Measurements from ENCODE around the gene AUTS2. TPM values are rescaled to one million over a fixed set of nuclear protein-coding genes. Genes with fewer than 3 reads are reported as not detected.
"Not testable (repeated sequence)": the region's sequence is repeated elsewhere in the genome, so short reads cannot be mapped to it uniquely, and the experiment has no call there.

Gene AUTS2
- polyA plus RNA-seq, 3 donors = 3.1 to 8.3 (median 7.9) TPM

GRCh38 chr7:70263471-70264255 lies 665.4 kb downstream of the AUTS2 start:
- WGBS, 3 donors = 83 to 87% (median 86%) methylated on average over 7 of the region's 7 CpGs

DNA sequence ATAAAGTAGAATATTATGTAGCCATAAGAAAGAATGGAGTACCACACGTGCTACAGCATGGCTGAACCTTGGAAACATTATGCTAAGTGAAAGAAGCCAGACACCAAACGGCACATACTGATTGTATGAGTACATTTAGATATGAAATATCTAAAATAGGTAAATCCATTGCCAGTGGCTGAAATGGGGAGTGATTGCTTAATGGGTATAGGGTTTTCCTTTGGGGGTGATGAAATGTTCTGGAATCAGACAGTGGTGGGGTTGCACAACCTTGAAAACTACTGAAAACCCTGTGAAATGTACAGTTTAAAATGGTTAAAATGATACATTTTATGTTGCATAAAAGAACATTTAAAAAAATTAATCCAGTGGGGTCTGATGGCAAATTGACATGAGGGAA lies 667.9 kb downstream of the AUTS2 start:
- WGBS, 3 donors = 69 to 80% (median 72%) methylated on average over 2 of the region's 2 CpGs
- no peak overlapping the region for H3K27ac ChIP-seq (ENCODE audit: low read depth, low read length)

More at GRCh38 chr7:70263471-70264255, 665.4 kb downstream of the AUTS2 start:
- H3K27ac ChIP-seq (ENCODE audit: low read depth, low read length) = no peak overlapping the region

- no peak overlapping the region for H3K27ac ChIP-seq (ENCODE audit: low read depth, low read length)
- 61 to 80% (median 77%) methylated on average over 5 of the region's 5 CpGs for WGBS, 3 donors
Observed at GRCh38 chr7:70267381-70268120, 669.3 kb downstream of the AUTS2 start.

DNA sequence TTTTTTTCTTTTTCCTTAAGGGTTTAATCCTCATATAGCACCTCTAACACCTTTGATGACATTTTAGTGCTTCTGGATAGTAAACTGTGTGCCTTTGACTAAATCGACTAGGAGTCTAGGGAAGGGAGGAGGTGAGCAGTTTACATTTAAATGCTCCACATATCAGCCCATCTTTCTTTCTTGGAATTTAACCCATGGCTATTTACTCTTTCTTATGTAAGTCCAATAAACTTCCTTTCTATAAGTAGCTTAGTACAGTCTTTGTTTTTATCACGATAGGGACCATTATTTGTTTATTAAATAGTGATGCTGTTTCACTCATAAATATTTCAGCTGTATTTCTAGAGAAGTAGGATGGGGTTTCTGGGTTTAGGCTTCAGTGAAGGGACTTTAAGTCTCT lies 669.9 kb downstream of the AUTS2 start:
- WGBS, 3 donors = 55 to 84% (median 66%) methylated on average over 2 of the region's 2 CpGs
- no peak overlapping the region for H3K27ac ChIP-seq (ENCODE audit: low read depth, low read length)

GRCh38 chr7:70270149-70270548 lies 671.9 kb downstream of the AUTS2 start:
- 90 to 94% (median 94%) methylated on average over 1 of the region's 1 CpG for WGBS, 3 donors
- no peak overlapping the region for H3K27ac ChIP-seq (ENCODE audit: low read depth, low read length)

GRCh38 chr7:70271617-70272081 lies 673.4 kb downstream of the AUTS2 start:
- 79 to 88% (median 84%) methylated on average over 8 of the region's 8 CpGs for WGBS, 3 donors
- H3K27ac ChIP-seq (ENCODE audit: low read depth, low read length) = no peak overlapping the region

DNA sequence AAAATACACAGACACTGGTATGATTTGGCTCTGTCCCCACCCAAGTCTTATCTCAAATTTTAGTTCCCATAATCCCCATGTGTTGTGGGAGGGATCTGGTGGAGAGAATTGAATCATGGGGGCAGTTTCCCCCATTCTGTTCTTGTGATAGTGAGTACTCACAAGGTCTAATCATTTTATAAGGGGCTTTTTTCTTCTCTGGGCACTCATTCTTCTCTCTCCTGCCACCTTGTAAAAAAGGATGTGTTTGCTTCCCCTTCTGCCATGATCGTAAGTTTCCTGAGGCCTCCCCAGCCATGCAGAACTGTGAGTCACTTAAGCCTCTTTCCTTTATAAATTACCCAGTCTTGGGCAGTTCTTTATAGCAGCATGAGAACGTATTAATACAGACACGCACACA lies 677.3 kb downstream of the AUTS2 start:
- H3K27ac ChIP-seq (ENCODE audit: low read depth, low read length) = not testable (repeated sequence)
- 84 to 90% (median 85%) methylated on average over 3 of the region's 3 CpGs for WGBS, 3 donors

- 95 to 98% (median 97%) methylated on average over 1 of the region's 1 CpG for WGBS, 3 donors
- H3K27ac ChIP-seq (ENCODE audit: low read depth, low read length) = no peak overlapping the region
Observed at GRCh38 chr7:70285187-70285586, 686.9 kb downstream of the AUTS2 start.

DNA sequence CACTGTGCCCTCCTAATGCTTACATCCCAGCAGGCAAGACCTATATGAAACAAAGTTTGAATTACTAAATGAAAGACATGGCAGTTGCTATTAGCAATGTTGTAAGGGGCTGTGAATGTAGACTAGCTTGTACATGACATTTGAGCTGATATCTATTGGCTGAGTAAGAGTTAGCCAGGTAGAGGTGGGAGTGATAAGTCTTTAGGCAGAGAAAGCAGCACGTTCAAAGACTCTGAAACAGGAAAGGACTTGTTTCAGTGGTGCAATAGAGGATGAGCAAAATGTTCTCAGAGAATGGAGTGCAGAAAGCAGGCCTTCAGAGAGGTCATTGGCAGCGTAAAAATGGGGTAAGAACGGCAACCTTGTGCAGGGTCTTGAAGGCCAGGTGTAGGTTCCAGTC lies 687.6 kb downstream of the AUTS2 start:
- no peak overlapping the region for H3K27ac ChIP-seq (ENCODE audit: low read depth, low read length)
- WGBS, 3 donors = 85 to 92% (median 90%) methylated on average over 3 of the region's 3 CpGs

DNA sequence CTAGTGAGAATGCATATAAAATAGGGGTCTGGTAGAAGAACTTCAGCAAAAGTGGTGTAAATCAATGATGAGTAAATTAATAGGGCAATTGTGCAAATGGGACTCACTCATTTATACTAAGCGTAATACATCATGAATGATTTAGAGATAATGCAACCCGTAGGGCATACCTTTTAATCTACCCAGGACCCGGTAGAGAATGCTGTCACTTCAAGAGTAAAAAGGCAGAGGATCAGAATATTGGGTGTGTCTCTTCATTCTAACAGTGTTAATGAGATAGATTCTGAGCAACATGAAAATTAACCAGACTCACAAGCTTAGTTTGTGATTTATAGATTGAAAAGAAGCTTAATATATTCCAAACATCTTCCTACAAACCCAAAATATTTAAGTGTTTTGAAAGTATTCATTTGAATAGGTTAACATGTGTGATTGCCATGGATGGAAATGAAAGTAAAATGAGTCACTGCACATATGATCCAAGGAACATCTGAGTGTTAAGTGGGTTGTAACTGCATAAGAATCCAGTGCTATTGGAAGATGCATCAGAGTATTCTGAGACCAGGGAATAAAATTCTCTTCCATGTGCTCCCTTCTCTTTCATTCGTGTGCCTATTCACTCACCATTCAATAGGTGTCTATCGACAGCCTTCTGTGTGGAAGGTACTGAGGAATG lies 690.6 kb downstream of the AUTS2 start:
- no peak overlapping the region for H3K27ac ChIP-seq (ENCODE audit: low read depth, low read length)
- 83 to 87% (median 85%) methylated on average over 5 of the region's 5 CpGs for WGBS, 3 donors

DNA sequence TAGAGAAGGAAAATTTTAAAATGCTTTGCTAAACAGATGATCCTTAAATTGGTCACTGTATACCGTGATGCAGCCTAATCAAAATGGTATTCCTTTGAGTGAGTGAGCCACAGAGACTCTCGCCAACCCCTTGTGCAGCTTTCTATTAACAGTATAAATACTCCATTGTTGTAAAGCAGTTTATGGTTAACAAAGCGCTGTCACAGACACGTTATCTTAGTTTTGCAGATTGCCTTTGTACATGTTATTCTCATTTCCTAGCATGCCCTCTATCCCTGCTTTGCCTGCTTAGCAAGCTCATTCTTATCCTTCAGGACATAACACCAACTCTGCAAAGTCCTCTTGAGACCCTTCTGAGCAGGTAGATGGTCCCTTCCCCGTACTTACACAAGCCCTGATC lies 694.4 kb downstream of the AUTS2 start:
- no peak overlapping the region for H3K27ac ChIP-seq (ENCODE audit: low read depth, low read length)
- WGBS, 3 donors = 66 to 92% (median 90%) methylated on average over 5 of the region's 5 CpGs

- WGBS, 3 donors = 81 to 89% (median 84%) methylated on average over 9 of the region's 9 CpGs
Observed at GRCh38 chr7:70294211-70294911, 696.1 kb downstream of the AUTS2 start.

GRCh38 chr7:70298780-70299471 lies 700.7 kb downstream of the AUTS2 start:
- H3K27ac ChIP-seq (ENCODE audit: low read depth, low read length) = no peak overlapping the region
- WGBS, 3 donors = 62 to 87% (median 87%) methylated on average over 6 of the region's 6 CpGs

More at GRCh38 chr7:70294211-70294911, 696.1 kb downstream of the AUTS2 start:
- no peak overlapping the region for H3K27ac ChIP-seq (ENCODE audit: low read depth, low read length)

DNA sequence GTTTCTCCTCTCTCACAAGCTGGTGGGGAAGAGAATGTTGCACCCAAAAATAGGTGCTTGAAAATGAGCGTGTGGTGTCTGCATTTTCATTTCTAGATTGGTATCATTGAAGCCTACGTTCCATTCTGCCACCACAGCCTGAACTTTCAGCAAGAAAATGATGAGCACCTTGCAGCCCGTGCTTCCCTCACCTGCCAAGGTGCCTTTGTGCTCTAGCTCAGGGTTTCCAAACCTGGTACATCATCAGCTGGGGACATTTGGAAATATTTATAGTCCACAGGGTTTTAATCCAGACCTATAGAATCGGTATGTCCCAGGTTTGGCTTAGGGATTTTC lies 701.2 kb downstream of the AUTS2 start:
- H3K27ac ChIP-seq (ENCODE audit: low read depth, low read length) = no peak overlapping the region
- WGBS, 3 donors = 86 to 97% (median 93%) methylated on average over 4 of the region's 4 CpGs

GRCh38 chr7:70301673-70302185 lies 703.5 kb downstream of the AUTS2 start:
- no peak overlapping the region for H3K27ac ChIP-seq (ENCODE audit: low read depth, low read length)
- 69 to 84% (median 82%) methylated on average over 6 of the region's 6 CpGs for WGBS, 3 donors

DNA sequence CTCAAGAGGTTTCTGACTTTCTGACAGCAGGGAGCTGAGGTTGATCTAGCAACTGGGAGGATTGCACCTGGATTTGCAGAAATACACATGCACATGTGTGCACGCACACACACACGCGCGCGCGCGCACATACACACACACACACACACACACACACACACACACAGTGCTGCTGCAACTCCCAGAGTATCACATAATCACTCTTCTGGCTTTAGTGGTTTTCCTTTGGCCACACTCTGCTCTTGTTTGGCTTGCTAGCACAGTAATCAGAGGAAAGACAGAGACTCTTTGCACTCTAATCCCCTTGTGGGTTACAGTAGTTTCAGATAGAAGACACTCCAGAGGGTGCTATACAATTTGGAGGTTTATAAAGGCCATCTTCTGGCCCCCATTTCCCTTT lies 705.0 kb downstream of the AUTS2 start:
- WGBS, 3 donors = 85 to 98% (median 97%) methylated on average over 7 of the region's 7 CpGs
- H3K27ac ChIP-seq (ENCODE audit: low read depth, low read length) = no peak overlapping the region

- H3K27ac ChIP-seq (ENCODE audit: low read depth, low read length) = no peak overlapping the region
- 91 to 96% (median 92%) methylated on average over 2 of the region's 2 CpGs for WGBS, 3 donors
Observed at GRCh38 chr7:70303780-70304179, 705.5 kb downstream of the AUTS2 start.

DNA sequence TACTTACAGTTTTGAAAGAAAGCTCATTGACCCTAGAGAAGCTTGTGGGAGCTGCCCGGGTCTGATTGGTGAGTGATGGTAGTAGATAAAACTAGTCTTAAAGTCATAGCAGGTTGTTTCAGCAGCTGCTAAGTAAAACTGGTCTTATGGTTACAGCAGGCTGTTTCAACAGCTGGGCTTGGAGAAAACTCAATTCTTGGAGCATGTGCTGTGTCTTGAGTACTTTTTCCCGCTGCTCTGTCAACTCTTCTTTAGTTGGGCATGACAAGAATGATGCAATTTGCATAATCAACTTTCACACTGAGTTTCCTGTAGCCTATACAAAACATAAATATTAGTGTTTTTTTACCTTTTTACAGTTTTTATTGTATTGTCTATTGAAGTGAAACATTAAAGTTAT lies 707.9 kb downstream of the AUTS2 start:
- WGBS, 3 donors = 73 to 91% (median 87%) methylated on average over 2 of the region's 2 CpGs
- H3K27ac ChIP-seq (ENCODE audit: low read depth, low read length) = no peak overlapping the region
